ENCODE results near the gene RFESD. TPM values are rescaled to one million over a fixed set of nuclear protein-coding genes. Genes with fewer than 3 reads are reported as not detected.

The RFESD gene
- total RNA-seq, 2 donors from 2014 or later = 4.2 to 9.3 TPM

DNA sequence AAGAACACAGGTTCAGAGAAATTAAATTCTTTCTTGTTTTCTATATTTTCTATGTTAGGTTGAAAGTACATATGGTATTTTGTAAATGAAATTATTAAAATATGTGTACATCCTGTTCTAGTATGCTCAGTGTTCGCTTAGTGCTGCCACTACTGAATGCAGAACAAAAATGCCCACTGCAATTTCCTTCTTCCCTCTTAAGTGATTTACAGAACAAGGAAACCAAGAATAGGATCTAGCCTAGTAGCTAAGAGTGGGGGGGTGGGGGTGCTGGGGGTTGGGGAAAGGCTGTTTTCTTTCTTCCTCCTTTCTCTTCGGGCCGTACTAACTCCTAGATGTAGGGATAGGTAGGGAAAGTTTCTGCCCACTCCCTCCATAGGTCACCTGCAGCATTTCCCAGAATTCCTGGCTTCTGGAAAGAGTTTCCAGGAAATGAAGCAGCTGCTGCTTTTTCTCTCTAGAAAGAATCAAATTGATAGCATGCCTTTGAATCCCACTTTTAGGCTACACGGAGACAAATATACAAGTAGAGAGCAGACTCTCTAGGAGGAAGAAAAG, 20.6 kb downstream of the RFESD start:
- Mint-ChIP-seq H3K4me3 (no peak overlapping the region), H3K4me1 (no peaks in the 10 kb centered on the region), H3K27ac (no peak overlapping the region), H3K36me3 (ENCODE audit: low read depth) (no peaks in the 10 kb centered on the region), H3K27me3 (no peaks in the 10 kb centered on the region), H3K9me3 (no peaks in the 10 kb centered on the region)
- no peak for ATAC-seq (replicated peaks)

DNA sequence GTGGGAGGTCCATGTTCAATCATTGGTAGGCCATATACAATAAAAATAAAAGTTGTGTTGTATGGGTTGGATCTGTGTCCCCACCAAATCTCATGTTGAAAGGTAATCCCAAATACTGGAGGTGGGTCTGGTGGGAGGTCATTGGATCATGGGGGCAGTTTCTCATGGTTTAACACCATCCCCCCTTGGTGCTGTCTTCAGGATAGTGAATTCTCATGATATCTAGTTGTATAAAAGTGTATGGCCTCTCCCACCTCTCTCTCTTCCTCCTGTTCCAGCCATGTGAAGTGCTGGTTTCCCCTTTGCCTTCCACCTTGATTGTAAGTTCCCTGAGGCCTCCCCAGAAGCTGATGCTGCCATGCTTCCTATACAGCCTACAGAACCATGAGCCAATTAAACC, 21.1 kb downstream of the RFESD start:
- H3K4me1 Mint-ChIP-seq = no peaks in the 10 kb centered on the region
- no peaks in the 10 kb centered on the region for H3K27me3 Mint-ChIP-seq
- no peak for ATAC-seq (replicated peaks)
- no peak overlapping the region for H3K4me3 Mint-ChIP-seq
- H3K9me3 Mint-ChIP-seq = no peaks in the 10 kb centered on the region
- no peak overlapping the region for H3K27ac Mint-ChIP-seq
- H3K36me3 Mint-ChIP-seq (ENCODE audit: low read depth) = no peaks in the 10 kb centered on the region

DNA sequence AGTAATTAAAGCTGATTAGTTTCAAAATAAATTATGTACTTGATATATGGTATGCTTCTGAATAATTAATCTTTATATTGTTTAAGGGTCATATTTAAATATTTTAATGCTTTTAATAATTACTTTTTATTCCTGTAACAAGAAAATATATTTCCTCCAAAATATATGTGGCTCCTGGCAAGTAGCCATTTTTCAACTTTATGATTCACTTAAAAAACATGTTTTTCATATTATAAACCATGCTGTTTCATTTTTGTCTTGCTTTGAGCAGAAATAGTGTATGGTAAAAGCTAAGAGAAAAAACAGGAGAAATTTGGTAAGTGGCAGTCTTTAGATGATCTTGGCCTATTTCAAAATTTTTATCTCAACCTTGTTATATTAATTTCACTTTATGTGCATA, 21.6 kb downstream of the RFESD start:
- H3K4me3 Mint-ChIP-seq = no peak overlapping the region
- no peaks in the 10 kb centered on the region for H3K4me1 Mint-ChIP-seq
- ATAC-seq (replicated peaks) = no peak
- H3K36me3 Mint-ChIP-seq (ENCODE audit: low read depth) = no peaks in the 10 kb centered on the region
- H3K27me3 Mint-ChIP-seq = peaks cover 3% of the 10 kb centered on the region
- no peak overlapping the region for H3K27ac Mint-ChIP-seq
- no peaks in the 10 kb centered on the region for H3K9me3 Mint-ChIP-seq

DNA sequence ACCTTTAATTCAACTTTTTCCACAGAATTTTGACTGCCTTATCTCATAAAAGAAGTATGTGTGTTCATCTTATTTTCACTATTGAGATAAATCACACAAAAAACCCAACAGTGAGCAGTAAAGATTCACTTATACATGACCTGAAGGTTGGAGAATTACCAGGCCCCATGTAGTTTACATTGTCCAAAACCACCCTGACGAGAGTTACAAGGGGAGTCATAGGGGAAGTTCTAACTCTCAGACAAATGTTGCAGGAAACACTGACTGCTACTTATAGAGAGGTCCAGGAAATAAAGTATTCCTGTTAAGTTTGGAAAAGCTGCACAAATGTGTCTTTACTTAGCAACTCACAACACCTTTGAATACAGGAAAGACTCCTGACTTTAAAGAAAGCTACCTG, 22.2 kb downstream of the RFESD start:
- H3K27ac Mint-ChIP-seq = no peak overlapping the region
- H3K36me3 Mint-ChIP-seq (ENCODE audit: low read depth) = no peaks in the 10 kb centered on the region
- H3K4me1 Mint-ChIP-seq = no peaks in the 10 kb centered on the region
- peaks cover 4% of the 10 kb centered on the region for H3K27me3 Mint-ChIP-seq
- no peak overlapping the region for H3K4me3 Mint-ChIP-seq
- ATAC-seq (replicated peaks) = no peak
- no peaks in the 10 kb centered on the region for H3K9me3 Mint-ChIP-seq

DNA sequence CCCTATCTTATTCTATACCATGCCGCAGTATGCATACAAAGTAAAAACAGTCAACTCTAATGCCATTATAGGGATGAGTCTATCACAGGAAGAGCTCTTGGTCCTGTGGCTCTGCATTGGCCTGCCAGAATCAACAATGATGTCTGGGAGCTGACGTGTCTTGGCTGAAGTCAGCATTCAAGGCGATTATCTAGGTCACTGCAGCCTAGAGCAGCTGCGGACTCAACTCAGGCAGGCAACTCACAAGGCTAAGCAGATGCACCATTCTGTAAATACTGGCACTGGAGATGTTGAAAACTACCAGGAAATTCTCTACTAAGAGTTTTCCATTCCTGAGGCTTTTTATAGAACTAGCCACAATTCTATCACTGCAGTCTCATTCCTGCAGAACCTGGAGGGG, 23.0 kb downstream of the RFESD start:
- no peak for ATAC-seq (replicated peaks)
- no peaks in the 10 kb centered on the region for H3K9me3 Mint-ChIP-seq
- no peaks in the 10 kb centered on the region for H3K36me3 Mint-ChIP-seq (ENCODE audit: low read depth)
- peaks cover 4% of the 10 kb centered on the region for H3K27me3 Mint-ChIP-seq
- H3K27ac Mint-ChIP-seq = no peak overlapping the region
- no peak overlapping the region for H3K4me3 Mint-ChIP-seq
- H3K4me1 Mint-ChIP-seq = no peaks in the 10 kb centered on the region

DNA sequence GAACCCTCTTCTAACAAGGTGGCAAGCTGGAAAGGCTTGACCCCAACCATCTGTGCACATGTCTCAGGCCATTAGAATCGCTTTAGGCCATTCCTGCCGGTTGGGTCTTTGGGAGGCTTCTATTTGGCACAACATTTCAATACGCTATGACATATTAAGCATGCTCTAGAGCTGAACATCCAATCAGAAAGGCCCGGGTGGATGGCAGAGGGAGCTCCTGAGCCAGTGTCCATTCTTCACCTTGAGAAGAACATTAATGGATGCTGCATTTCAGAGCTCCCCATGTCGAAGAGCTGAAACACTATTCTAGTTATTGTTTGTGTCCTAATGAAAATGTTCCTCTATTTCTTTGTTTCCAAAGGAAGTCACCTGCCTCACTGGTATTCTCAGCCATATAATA, 23.4 kb downstream of the RFESD start:
- Mint-ChIP-seq H3K27ac (no peak overlapping the region), H3K4me1 (no peaks in the 10 kb centered on the region), H3K4me3 (no peak overlapping the region), H3K36me3 (ENCODE audit: low read depth) (no peaks in the 10 kb centered on the region), H3K9me3 (no peaks in the 10 kb centered on the region), H3K27me3 (peaks cover 4% of the 10 kb centered on the region)
- ATAC-seq (replicated peaks) = no peak

DNA sequence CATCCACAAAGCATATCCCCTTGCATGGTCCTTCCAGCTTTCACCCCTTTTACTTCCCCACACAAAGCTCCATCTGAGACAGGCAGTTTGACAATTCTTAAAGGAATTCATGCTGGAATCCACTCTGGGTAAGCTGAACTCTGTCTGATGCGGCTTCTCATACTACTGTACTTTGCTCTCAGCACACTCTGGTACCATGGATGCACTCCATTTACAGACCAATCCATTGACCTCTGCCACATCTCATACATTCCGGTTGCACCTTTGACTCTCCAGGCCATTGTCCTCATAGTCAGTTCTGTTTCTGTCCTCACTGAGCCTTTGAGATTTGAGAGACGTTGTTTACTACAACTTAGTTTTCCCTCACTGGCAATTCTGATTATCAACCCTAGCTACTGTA, 24.0 kb downstream of the RFESD start:
- H3K4me1 Mint-ChIP-seq = no peaks in the 10 kb centered on the region
- no peak overlapping the region for H3K27ac Mint-ChIP-seq
- no peak for ATAC-seq (replicated peaks)
- H3K9me3 Mint-ChIP-seq = no peaks in the 10 kb centered on the region
- no peaks in the 10 kb centered on the region for H3K36me3 Mint-ChIP-seq (ENCODE audit: low read depth)
- H3K4me3 Mint-ChIP-seq = no peak overlapping the region
- H3K27me3 Mint-ChIP-seq = peaks cover 4% of the 10 kb centered on the region

DNA sequence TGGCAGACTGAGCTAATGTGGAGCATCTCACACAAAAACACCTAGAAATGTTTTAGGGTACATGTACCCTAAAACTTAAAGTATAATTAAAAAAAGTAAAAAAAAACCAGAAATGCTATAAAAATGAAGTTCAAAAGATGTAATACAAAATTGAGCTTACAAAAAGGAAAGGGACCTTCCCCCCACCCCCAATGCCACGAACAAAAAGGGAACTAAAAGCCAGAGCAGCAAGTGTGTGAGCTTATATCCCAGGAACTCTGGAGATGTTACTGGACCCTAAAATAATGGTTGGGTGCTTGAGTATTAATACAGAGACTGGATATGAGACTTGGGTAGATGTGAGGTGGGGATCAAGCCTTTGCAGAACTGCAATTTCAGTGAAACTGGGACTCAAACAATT, 25.2 kb downstream of the RFESD start:
- H3K4me3 Mint-ChIP-seq = no peak overlapping the region
- ATAC-seq (replicated peaks) = no peak
- no peak overlapping the region for H3K27ac Mint-ChIP-seq
- no peaks in the 10 kb centered on the region for H3K4me1 Mint-ChIP-seq
- H3K27me3 Mint-ChIP-seq = peaks cover 9% of the 10 kb centered on the region
- H3K36me3 Mint-ChIP-seq (ENCODE audit: low read depth) = no peaks in the 10 kb centered on the region
- H3K9me3 Mint-ChIP-seq = no peaks in the 10 kb centered on the region

DNA sequence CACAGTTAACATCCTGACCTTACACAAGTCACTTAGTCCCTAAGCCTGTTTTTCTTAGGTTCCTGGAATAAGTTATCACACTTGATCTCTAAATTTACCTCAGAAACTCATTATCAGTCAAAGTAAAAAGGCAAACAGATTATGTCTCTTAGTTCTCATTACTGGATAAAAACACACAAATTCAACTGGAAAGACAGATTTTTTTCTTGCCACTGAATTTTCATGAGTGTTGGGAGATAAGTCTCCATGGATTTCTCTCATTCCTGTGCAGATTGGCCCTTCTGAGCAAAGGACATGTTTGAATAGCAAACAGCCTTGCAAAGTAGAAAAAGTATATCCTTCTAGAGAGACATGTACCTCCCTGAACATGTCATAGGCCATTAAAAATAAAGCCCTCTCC, 26.1 kb downstream of the RFESD start:
- no peaks in the 10 kb centered on the region for H3K36me3 Mint-ChIP-seq (ENCODE audit: low read depth)
- no peak overlapping the region for H3K27ac Mint-ChIP-seq
- ATAC-seq (replicated peaks) = no peak
- no peaks in the 10 kb centered on the region for H3K9me3 Mint-ChIP-seq
- peaks cover 12% of the 10 kb centered on the region for H3K27me3 Mint-ChIP-seq
- H3K4me3 Mint-ChIP-seq = no peak overlapping the region
- no peaks in the 10 kb centered on the region for H3K4me1 Mint-ChIP-seq

DNA sequence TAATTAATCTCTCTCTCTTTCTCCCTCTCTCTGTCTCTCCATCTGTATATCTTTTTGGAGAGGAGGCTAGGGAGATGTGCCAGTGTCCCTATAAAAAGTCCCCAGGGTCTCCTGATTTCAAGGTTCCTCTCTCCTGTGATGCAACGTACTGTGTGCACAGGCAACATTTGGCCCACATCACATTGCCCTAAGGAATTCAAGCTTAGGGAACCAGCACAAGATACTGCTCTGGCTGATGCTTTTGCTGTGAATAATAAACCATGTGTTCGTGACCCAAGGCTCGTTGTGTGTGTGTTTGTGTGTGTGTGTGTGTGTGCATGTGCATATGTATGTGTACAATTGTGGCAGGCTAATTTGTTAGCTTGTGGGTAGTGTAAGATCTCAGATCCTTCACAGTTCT, 26.5 kb downstream of the RFESD start:
- no peak for ATAC-seq (replicated peaks)
- Mint-ChIP-seq H3K27ac (no peak overlapping the region), H3K9me3 (no peaks in the 10 kb centered on the region), H3K4me1 (no peaks in the 10 kb centered on the region), H3K27me3 (peaks cover 12% of the 10 kb centered on the region), H3K4me3 (no peak overlapping the region), H3K36me3 (ENCODE audit: low read depth) (no peaks in the 10 kb centered on the region)

DNA sequence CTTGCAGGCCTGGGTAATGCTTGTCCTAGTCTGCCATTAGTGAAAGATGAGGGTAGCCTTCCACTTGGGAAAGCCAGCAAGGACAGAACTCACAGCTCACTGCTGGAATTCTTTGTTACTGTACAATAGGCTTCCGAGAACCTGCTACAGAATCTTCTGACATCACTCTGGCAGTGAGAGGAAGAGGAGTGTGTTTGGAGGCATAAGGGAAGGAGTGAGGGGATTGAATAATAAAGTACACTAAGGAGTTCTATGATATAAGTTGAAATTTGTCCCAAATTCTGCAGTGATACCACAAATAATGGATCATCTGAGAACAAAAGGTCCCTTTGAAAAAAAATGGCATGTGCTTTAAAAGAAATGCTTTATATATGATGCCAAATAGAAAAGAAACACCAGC, 36.3 kb downstream of the RFESD start, which contains the start of gene SPATA9:
Gene SPATA9 (minus strand): TSS at position 101 of the 400 bp plus-strand sequence. CDS start 137 bp downstream, outside the sequence.
- Mint-ChIP-seq H3K9me3 (no peaks in the 10 kb centered on the region), H3K4me3 (no peak within 1 kb of the TSS), H3K36me3 (ENCODE audit: low read depth) (no peaks in the 10 kb centered on the region), H3K27ac (no peak within 1 kb of the TSS), H3K4me1 (no peaks in the 10 kb centered on the region), H3K27me3 (peaks cover 20% of the 10 kb centered on the region)
- ATAC-seq (replicated peaks) = no peak

DNA sequence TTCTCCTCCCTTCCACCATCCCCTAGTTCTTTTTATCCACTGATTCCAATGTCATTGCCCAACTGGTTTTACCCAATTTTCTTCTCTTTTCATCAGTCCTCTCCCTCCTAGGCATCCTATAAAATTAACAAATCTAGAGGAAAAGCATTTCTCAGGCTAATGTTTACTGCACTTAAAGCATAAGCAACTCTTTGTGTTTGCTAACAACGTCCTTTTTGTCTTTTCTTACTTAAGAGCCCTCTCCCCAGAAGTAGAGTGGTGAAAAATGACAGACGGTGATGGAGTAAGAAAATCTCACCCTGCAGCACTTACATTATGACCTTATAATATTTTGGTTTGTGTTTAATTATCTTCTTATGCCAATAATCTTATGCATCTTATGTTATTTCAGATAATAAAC, 37.8 kb downstream of the RFESD start:
- Mint-ChIP-seq H3K27me3 (peaks cover 19% of the 10 kb centered on the region), H3K27ac (no peak overlapping the region), H3K9me3 (no peaks in the 10 kb centered on the region), H3K4me1 (no peaks in the 10 kb centered on the region), H3K36me3 (ENCODE audit: low read depth) (no peaks in the 10 kb centered on the region), H3K4me3 (no peak overlapping the region)
- ATAC-seq (replicated peaks) = no peak

DNA sequence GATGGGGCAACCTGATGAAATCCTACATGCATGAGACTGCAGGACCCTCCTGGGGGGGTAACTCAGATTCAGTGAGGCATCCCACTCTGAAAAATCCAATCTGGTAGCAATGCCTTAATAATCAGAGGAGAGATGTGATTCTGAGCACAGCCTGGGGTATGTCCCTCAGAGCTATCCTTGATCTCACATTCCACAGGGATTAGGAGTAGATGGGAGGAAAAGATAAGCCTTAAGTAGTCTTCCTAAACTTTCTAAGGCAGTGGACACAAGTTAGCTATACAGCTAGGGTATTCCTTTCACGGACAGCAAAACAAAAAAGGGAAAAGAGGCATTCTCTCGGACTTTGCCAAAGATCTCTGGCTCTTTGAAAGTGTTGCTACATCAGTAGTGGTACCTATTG, 40.1 kb downstream of the RFESD start:
- no peak for ATAC-seq (replicated peaks)
- H3K27ac Mint-ChIP-seq = no peak overlapping the region
- peaks cover 6% of the 10 kb centered on the region for H3K27me3 Mint-ChIP-seq
- no peaks in the 10 kb centered on the region for H3K36me3 Mint-ChIP-seq (ENCODE audit: low read depth)
- H3K9me3 Mint-ChIP-seq = peaks cover 4% of the 10 kb centered on the region
- no peaks in the 10 kb centered on the region for H3K4me1 Mint-ChIP-seq
- H3K4me3 Mint-ChIP-seq = no peak overlapping the region

DNA sequence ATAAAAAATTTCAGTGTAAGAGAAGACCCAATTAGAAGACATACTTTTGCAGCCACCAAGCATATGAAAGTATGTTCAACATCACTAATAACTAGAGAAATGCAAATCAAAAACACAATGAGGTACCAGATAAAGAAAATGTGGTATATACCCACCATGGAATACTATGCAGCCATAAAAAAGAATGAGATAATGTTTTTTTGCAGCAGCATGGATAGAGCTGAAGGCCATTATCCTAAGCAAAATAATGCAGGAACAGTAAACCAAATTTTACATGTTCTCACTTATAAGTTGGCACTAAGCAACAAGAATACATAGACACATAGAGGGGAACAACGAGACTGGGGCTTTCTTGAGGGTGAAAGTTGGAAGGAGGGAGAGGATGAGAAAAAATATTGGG, 43.1 kb downstream of the RFESD start:
- no peak overlapping the region for H3K4me3 Mint-ChIP-seq
- H3K27me3 Mint-ChIP-seq = no peaks in the 10 kb centered on the region
- no peaks in the 10 kb centered on the region for H3K4me1 Mint-ChIP-seq
- H3K36me3 Mint-ChIP-seq (ENCODE audit: low read depth) = no peaks in the 10 kb centered on the region
- H3K27ac Mint-ChIP-seq = no peak overlapping the region
- peaks cover 4% of the 10 kb centered on the region for H3K9me3 Mint-ChIP-seq
- no peak for ATAC-seq (replicated peaks)

DNA sequence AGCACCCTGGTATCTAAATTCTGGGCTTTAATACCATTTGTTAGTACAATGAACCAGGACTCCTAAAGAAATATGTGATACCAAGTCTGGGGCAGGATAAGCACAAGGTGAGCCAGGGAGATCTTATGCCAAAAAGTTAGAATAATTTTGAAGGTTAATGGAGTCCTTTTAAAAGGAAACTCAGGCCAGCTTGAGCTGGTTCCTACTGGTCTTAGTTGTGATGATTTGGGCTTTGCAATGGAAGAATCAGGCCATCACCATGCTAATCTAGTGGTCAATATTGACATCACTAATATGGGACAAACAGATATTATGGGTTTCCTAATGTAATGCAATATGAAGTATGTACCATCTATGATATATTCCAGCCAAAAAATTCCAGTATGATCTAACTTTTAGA, 43.8 kb downstream of the RFESD start:
- Mint-ChIP-seq H3K4me3 (no peak overlapping the region), H3K27ac (no peak overlapping the region), H3K36me3 (ENCODE audit: low read depth) (no peaks in the 10 kb centered on the region), H3K4me1 (no peaks in the 10 kb centered on the region), H3K27me3 (no peaks in the 10 kb centered on the region), H3K9me3 (peaks cover 4% of the 10 kb centered on the region)
- no peak for ATAC-seq (replicated peaks)
